ENCODE results near the gene SDSL.

DNA sequence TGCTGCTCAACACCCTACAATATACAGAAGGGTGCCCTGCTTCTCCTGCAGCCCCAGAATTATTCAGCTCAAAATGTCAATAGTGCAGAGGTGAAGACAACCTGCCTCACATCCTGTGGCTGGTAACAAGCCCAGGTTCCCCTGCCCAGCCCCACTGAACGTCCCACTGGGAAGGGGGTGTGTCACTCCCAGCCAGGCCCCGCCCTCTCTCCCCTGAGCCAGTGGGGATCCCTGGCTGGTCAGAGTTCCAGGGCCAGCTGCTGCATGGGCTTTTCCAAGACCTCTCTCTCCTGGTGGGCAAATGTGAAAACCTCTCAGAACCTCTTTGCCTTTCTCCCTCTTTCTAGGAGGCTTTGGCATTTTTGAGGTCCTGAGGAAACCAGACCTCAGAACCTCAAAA lies 63.1 kb downstream of the SDSL start:
- TF ChIP-seq CTCF (conservative IDR thresholded peaks at IDR 0.05 in 1 of 2, IDR thresholded peaks at IDR 0.05 in 1 of 2; ENCODE audit: extremely low read depth in 1 of 2, insufficient read depth in 1 of 2, low read depth in 1 of 2, low read length in 2 of 2) (no peak), EZH2 (IDR thresholded peaks at IDR 0.05; ENCODE audit: borderline replicate concordance, low read length) (no peak)
